ENCODE data around the gene GRID2IP.
"Not testable (repeated sequence)": the region's sequence is repeated elsewhere in the genome, so short reads cannot be mapped to it uniquely, and the experiment has no call there.

The GRID2IP gene

DNA sequence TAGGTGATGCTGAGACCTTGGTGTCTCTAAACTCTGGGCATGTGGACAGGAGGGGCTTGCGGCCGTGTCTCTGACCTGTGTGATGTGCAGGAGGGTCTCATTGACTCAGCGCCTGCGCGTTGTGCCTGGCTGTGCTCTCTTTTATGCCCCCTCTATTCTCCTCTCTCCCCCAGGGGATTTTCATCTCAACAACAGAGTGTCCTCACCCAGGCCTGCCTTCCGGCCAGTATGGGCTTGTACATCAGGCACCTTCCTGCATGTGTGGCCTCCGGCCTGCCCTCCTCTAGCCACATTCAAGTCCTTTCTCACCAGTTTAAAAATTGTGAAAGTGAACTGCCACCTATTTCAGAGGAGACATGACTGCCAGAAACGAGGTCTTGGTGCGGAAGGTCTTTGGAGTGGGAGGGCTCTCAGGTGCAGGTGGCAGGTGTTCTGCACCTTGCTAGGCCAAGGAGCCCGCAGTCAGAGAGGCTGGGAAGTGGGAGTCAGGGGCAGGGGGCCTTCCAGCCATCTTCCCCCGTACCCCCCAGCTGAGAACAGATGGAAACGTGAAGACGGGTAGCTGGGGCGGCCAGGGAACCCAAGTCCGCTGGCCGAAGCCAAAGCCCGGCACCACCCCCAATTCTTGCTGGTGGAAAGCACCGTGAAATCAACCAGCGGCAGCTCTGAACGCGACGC, 38.0 kb upstream of the GRID2IP start:
- H3K4ac ChIP-seq (ENCODE audit: low read depth in 1 of 2, low read length in 2 of 2) = no peak overlapping the region
- no peak overlapping the region for H2BK5ac ChIP-seq (ENCODE audit: low read depth, low read length, poor library complexity, severe bottlenecking)
- peak overlapping the region; percentile 45 for H4K8ac ChIP-seq (ENCODE audit: low read length)
- peaks cover 19% of the 10 kb centered on the region for H3K79me1 ChIP-seq (replicated peaks; ENCODE audit: low read length, poor library complexity, severe bottlenecking)
- H3K23ac ChIP-seq (ENCODE audit: low read length in 2 of 2) = no peak overlapping the region
- H2AK5ac ChIP-seq (ENCODE audit: low read length, severe bottlenecking) = no peak overlapping the region
- H3K36me3 ChIP-seq (ENCODE audit: control insufficient read depth in 1 of 2, insufficient read depth in 2 of 2, low read depth in 1 of 2, low read length in 2 of 2) = peaks cover 51 to 52% of the 10 kb centered on the region in 2 experiments
- peaks cover 8% of the 10 kb centered on the region for H3K4me1 ChIP-seq (ENCODE audit: control insufficient read depth, insufficient read depth, low read depth, low read length)
- H2BK120ac ChIP-seq (ENCODE audit: low read depth, low read length) = no peak overlapping the region
- no peak overlapping the region for H3K18ac ChIP-seq (ENCODE audit: low read depth in 1 of 2, low read length in 2 of 2)
- no peaks in the 10 kb centered on the region for H3K27me3 ChIP-seq (ENCODE audit: control insufficient read depth in 1 of 2, insufficient read depth in 1 of 2, low read length in 2 of 2)
- H3K4me2 ChIP-seq (ENCODE audit: low read length, poor library complexity, severe bottlenecking) = peak overlapping the region; percentile 97
- no peaks in the 10 kb centered on the region for H3K9me3 ChIP-seq (ENCODE audit: control insufficient read depth, low read length)
- no peak overlapping the region for H3K27ac ChIP-seq (ENCODE audit: low read length, poor library complexity, severe bottlenecking)
- H2BK12ac ChIP-seq (ENCODE audit: low read length in 2 of 2) = no peak overlapping the region
- no peak overlapping the region for H3K14ac ChIP-seq (ENCODE audit: low read length in 2 of 2)
- H2AFZ ChIP-seq (ENCODE audit: low read depth, low read length) = peak overlapping the region; percentile 65
- no peak overlapping the region for H2BK15ac ChIP-seq (ENCODE audit: low read depth, poor library complexity, severe bottlenecking)
- H3K9ac ChIP-seq (ENCODE audit: low read length) = peak overlapping the region; percentile 60
- H4K91ac ChIP-seq (ENCODE audit: low read length) = no peak overlapping the region
- 52% methylated on average over 18 of the region's 22 CpGs for WGBS
- H3K4me3 ChIP-seq (ENCODE audit: insufficient read depth in 1 of 2, low read depth in 1 of 2, low read length in 2 of 2) = peak overlapping the region; percentile 70 to 96
- DNase-seq = no peak

DNA sequence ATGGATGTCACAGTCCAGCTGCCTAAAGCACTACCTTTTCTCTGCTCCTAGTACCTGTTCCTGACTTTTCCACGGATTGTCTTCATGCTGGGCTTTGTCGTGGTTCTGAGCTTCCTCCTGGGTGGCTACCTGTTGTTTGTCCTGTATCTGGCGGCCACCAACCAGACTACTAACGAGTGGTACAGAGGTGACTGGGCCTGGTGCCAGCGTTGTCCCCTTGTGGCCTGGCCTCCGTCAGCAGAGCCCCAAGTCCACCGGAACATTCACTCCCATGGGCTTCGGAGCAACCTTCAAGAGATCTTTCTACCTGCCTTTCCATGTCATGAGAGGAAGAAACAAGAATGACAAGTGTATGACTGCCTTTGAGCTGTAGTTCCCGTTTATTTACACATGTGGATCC, 37.3 kb upstream of the GRID2IP start:
- Histone ChIP-seq H3K36me3 (ENCODE audit: control insufficient read depth in 1 of 2, insufficient read depth in 2 of 2, low read depth in 1 of 2, low read length in 2 of 2) (peaks cover 46 to 52% of the 10 kb centered on the region in 2 experiments), H3K4me2 (ENCODE audit: low read length, poor library complexity, severe bottlenecking) (no peak overlapping the region), H2BK5ac (ENCODE audit: low read depth, low read length, poor library complexity, severe bottlenecking) (no peak overlapping the region), H2BK120ac (ENCODE audit: low read depth, low read length) (no peak overlapping the region), H3K27ac (ENCODE audit: low read length, poor library complexity, severe bottlenecking) (no peak overlapping the region), H2BK12ac (ENCODE audit: low read length in 2 of 2) (no peak overlapping the region), H2AFZ (ENCODE audit: low read depth, low read length) (no peak overlapping the region), H2AK5ac (ENCODE audit: low read length, severe bottlenecking) (no peak overlapping the region), H3K9me3 (ENCODE audit: control insufficient read depth, low read length) (no peaks in the 10 kb centered on the region), H3K14ac (ENCODE audit: low read length in 2 of 2) (no peak overlapping the region), H3K18ac (ENCODE audit: low read depth in 1 of 2, low read length in 2 of 2) (no peak overlapping the region), H3K79me1 (replicated peaks; ENCODE audit: low read length, poor library complexity, severe bottlenecking) (peaks cover 16% of the 10 kb centered on the region), H3K4me1 (ENCODE audit: control insufficient read depth, insufficient read depth, low read depth, low read length) (peaks cover 8% of the 10 kb centered on the region), H3K27me3 (ENCODE audit: control insufficient read depth in 1 of 2, insufficient read depth in 1 of 2, low read length in 2 of 2) (no peaks in the 10 kb centered on the region), H3K9ac (ENCODE audit: low read length) (no peak overlapping the region), H3K4ac (ENCODE audit: low read depth in 1 of 2, low read length in 2 of 2) (no peak overlapping the region), H3K23ac (ENCODE audit: low read length in 2 of 2) (no peak overlapping the region), H4K8ac (ENCODE audit: low read length) (no peak overlapping the region), H2BK15ac (ENCODE audit: low read depth, poor library complexity, severe bottlenecking) (no peak overlapping the region), H3K4me3 (ENCODE audit: insufficient read depth in 1 of 2, low read depth in 1 of 2, low read length in 2 of 2) (no peak overlapping the region), H4K91ac (ENCODE audit: low read length) (no peak overlapping the region)
- 89% methylated on average over 8 of the region's 9 CpGs for WGBS
- no peak for DNase-seq

DNA sequence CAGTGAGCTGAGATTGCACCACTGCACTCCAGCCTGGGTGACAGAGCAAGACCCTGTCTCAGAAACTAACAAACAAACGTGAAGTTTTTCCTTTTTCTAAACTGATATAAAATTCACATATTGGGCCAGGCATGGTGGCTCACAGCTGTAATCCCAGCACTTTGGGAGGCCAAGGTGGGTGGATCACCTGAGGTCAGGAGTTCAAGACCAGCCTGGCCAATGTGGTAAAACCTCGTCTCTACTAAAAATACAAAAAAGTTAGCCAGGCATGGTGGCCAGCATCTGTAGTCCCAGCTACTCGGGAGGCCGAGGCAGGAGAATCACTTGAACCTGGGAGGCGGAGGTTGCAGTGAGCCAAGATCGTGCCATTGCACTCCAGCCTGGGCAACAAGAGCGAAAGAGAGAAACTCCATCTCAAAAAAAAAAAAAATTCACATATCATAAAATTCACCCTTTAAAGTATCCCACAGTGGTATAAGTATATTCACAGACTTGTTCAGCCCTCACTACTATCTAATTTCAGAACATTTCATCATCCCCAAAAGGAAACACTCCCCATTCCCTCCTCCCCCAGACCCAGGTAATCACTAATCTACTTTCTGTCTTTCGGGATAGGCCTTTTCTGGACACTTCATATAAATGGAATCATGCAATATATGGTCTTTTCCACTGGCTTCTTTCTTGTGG, 34.6 kb upstream of the GRID2IP start:
- H3K14ac ChIP-seq (ENCODE audit: low read length in 2 of 2); H3K4ac ChIP-seq (ENCODE audit: low read depth in 1 of 2, low read length in 2 of 2); DNase-seq; H4K91ac ChIP-seq (ENCODE audit: low read length); H3K27me3 ChIP-seq (ENCODE audit: control insufficient read depth in 1 of 2, insufficient read depth in 1 of 2, low read length in 2 of 2); H3K4me2 ChIP-seq (ENCODE audit: low read length, poor library complexity, severe bottlenecking); H2BK12ac ChIP-seq (ENCODE audit: low read length in 2 of 2); H3K79me1 ChIP-seq (replicated peaks; ENCODE audit: low read length, poor library complexity, severe bottlenecking); H3K4me3 ChIP-seq (ENCODE audit: insufficient read depth in 1 of 2, low read depth in 1 of 2, low read length in 2 of 2); H2BK15ac ChIP-seq (ENCODE audit: low read depth, poor library complexity, severe bottlenecking); H3K9me3 ChIP-seq (ENCODE audit: control insufficient read depth, low read length); H2BK5ac ChIP-seq (ENCODE audit: low read depth, low read length, poor library complexity, severe bottlenecking); H2BK120ac ChIP-seq (ENCODE audit: low read depth, low read length); H3K27ac ChIP-seq (ENCODE audit: low read length, poor library complexity, severe bottlenecking); H4K8ac ChIP-seq (ENCODE audit: low read length); H3K4me1 ChIP-seq (ENCODE audit: control insufficient read depth, insufficient read depth, low read depth, low read length); H3K18ac ChIP-seq (ENCODE audit: low read depth in 1 of 2, low read length in 2 of 2); H3K23ac ChIP-seq (ENCODE audit: low read length in 2 of 2); H2AK5ac ChIP-seq (ENCODE audit: low read length, severe bottlenecking); H2AFZ ChIP-seq (ENCODE audit: low read depth, low read length); H3K9ac ChIP-seq (ENCODE audit: low read length): not testable (repeated sequence)
- WGBS = 94% methylated on average over 8 of the region's 8 CpGs
- peaks cover 44 to 70% of the 10 kb centered on the region in 2 experiments for H3K36me3 ChIP-seq (ENCODE audit: control insufficient read depth in 1 of 2, insufficient read depth in 2 of 2, low read depth in 1 of 2, low read length in 2 of 2)

DNA sequence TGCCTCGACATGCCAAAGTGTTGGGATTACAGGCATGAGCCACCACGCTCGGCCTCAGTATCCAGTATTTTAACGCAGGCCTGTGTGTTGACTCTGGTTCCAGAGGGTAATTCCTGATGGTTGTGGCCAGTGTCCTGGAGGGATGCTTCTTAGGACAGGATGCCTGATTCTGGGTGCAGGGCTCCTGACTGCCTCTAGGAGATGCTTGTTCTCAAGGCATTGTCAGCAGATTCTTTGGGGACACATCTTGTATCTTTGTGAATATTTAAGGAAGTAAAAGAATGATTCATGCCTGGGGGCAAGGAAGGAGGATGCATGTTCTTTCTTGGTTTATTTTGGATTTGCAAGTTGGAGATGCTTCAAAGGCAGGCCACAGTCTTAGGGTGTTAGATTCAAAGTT, 28.2 kb upstream of the GRID2IP start:
- no peak overlapping the region for H2AFZ ChIP-seq (ENCODE audit: low read depth, low read length)
- no peak overlapping the region for H3K18ac ChIP-seq (ENCODE audit: low read depth in 1 of 2, low read length in 2 of 2)
- H3K27me3 ChIP-seq (ENCODE audit: control insufficient read depth in 1 of 2, insufficient read depth in 1 of 2, low read length in 2 of 2) = no peaks in the 10 kb centered on the region
- no peak overlapping the region for H3K4me3 ChIP-seq (ENCODE audit: insufficient read depth in 1 of 2, low read depth in 1 of 2, low read length in 2 of 2)
- no peak overlapping the region for H3K23ac ChIP-seq (ENCODE audit: low read length in 2 of 2)
- no peak overlapping the region for H2BK5ac ChIP-seq (ENCODE audit: low read depth, low read length, poor library complexity, severe bottlenecking)
- peaks cover 12% of the 10 kb centered on the region for H3K4me1 ChIP-seq (ENCODE audit: control insufficient read depth, insufficient read depth, low read depth, low read length)
- no peak overlapping the region for H2BK120ac ChIP-seq (ENCODE audit: low read depth, low read length)
- no peak overlapping the region for H2BK12ac ChIP-seq (ENCODE audit: low read length in 2 of 2)
- no peak overlapping the region for H3K4me2 ChIP-seq (ENCODE audit: low read length, poor library complexity, severe bottlenecking)
- H3K4ac ChIP-seq (ENCODE audit: low read depth in 1 of 2, low read length in 2 of 2) = no peak overlapping the region
- H3K9ac ChIP-seq (ENCODE audit: low read length) = no peak overlapping the region
- H3K27ac ChIP-seq (ENCODE audit: low read length, poor library complexity, severe bottlenecking) = no peak overlapping the region
- 96% methylated on average over 4 of the region's 4 CpGs for WGBS
- no peaks in the 10 kb centered on the region for H3K9me3 ChIP-seq (ENCODE audit: control insufficient read depth, low read length)
- no peak overlapping the region for H2BK15ac ChIP-seq (ENCODE audit: low read depth, poor library complexity, severe bottlenecking)
- H3K79me1 ChIP-seq (replicated peaks; ENCODE audit: low read length, poor library complexity, severe bottlenecking) = peaks cover 9% of the 10 kb centered on the region
- no peak overlapping the region for H4K91ac ChIP-seq (ENCODE audit: low read length)
- no peak overlapping the region for H4K8ac ChIP-seq (ENCODE audit: low read length)
- DNase-seq = peak; percentile 26
- no peak overlapping the region for H2AK5ac ChIP-seq (ENCODE audit: low read length, severe bottlenecking)
- peaks cover 22 to 43% of the 10 kb centered on the region in 2 experiments for H3K36me3 ChIP-seq (ENCODE audit: control insufficient read depth in 1 of 2, insufficient read depth in 2 of 2, low read depth in 1 of 2, low read length in 2 of 2)
- H3K14ac ChIP-seq (ENCODE audit: low read length in 2 of 2) = no peak overlapping the region

Measured in mesenchymal stem cell (in vitro differentiated cells and primary cell).